Measurements from ENCODE around the gene ABCC2. TPM values are rescaled to one million over a fixed set of nuclear protein-coding genes. Genes with fewer than 3 reads are reported as not detected.
"Not testable (repeated sequence)": the region's sequence is repeated elsewhere in the genome, so short reads cannot be mapped to it uniquely, and the experiment has no call there.

Gene ABCC2
- polyA plus RNA-seq, 1 donor from 2014 or later, result 2.0 TPM

DNA sequence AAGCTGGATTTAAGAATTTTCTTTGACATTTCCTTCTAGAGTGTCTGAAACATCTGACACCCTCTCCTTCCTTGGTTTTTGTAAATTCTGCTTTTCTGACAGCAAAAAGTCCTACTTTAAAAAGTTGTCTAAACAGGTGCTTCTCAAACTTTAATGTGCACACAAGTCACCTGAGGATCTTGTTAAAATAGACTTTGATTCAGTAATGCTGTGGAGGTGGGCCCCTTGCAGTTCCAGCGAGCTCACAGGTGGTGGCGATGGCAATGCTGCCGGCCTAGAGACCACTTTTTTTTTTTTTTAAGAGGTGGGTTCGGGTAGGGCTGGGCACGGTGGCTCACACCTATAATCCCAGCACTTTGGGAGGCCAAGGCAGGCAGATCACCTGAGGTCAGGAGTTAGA, 77.1 kb downstream of the ABCC2 start:
- no peaks in the 10 kb centered on the region for H3K9me2 ChIP-seq (ENCODE audit: insufficient read depth, low read length)
- H3K27ac ChIP-seq (ENCODE audit: low read length), result no peak overlapping the region
- no peaks in the 10 kb centered on the region for H3K27me3 ChIP-seq (ENCODE audit: insufficient read depth, low read depth, low read length)
- TF ChIP-seq, protein P1, sequence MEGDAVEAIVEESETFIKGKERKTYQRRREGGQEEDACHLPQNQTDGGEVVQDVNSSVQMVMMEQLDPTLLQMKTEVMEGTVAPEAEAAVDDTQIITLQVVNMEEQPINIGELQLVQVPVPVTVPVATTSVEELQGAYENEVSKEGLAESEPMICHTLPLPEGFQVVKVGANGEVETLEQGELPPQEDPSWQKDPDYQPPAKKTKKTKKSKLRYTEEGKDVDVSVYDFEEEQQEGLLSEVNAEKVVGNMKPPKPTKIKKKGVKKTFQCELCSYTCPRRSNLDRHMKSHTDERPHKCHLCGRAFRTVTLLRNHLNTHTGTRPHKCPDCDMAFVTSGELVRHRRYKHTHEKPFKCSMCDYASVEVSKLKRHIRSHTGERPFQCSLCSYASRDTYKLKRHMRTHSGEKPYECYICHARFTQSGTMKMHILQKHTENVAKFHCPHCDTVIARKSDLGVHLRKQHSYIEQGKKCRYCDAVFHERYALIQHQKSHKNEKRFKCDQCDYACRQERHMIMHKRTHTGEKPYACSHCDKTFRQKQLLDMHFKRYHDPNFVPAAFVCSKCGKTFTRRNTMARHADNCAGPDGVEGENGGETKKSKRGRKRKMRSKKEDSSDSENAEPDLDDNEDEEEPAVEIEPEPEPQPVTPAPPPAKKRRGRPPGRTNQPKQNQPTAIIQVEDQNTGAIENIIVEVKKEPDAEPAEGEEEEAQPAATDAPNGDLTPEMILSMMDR (IDR thresholded peaks at IDR 0.05; ENCODE audit: poor library complexity, severe bottlenecking), result no peak
- TF ChIP-seq EZH2 (IDR thresholded peaks at IDR 0.05; ENCODE audit: borderline replicate concordance, insufficient read depth, low read length, poor library complexity, severe bottlenecking) (no peak), POLR2AphosphoS5 (IDR thresholded peaks at IDR 0.05) (no peak), MXI1 (conservative IDR thresholded peaks at IDR 0.05; ENCODE audit: poor library complexity, severe bottlenecking) (no peak), EP300 (conservative IDR thresholded peaks at IDR 0.05; ENCODE audit: poor library complexity, severe bottlenecking) (no peak), SMC3 (conservative IDR thresholded peaks at IDR 0.05; ENCODE audit: poor library complexity) (no peak), RAD21 (conservative IDR thresholded peaks at IDR 0.05) (no peak), TAF1 (IDR thresholded peaks at IDR 0.05; ENCODE audit: low read depth) (no peak)
- TF ChIP-seq, protein P2, sequence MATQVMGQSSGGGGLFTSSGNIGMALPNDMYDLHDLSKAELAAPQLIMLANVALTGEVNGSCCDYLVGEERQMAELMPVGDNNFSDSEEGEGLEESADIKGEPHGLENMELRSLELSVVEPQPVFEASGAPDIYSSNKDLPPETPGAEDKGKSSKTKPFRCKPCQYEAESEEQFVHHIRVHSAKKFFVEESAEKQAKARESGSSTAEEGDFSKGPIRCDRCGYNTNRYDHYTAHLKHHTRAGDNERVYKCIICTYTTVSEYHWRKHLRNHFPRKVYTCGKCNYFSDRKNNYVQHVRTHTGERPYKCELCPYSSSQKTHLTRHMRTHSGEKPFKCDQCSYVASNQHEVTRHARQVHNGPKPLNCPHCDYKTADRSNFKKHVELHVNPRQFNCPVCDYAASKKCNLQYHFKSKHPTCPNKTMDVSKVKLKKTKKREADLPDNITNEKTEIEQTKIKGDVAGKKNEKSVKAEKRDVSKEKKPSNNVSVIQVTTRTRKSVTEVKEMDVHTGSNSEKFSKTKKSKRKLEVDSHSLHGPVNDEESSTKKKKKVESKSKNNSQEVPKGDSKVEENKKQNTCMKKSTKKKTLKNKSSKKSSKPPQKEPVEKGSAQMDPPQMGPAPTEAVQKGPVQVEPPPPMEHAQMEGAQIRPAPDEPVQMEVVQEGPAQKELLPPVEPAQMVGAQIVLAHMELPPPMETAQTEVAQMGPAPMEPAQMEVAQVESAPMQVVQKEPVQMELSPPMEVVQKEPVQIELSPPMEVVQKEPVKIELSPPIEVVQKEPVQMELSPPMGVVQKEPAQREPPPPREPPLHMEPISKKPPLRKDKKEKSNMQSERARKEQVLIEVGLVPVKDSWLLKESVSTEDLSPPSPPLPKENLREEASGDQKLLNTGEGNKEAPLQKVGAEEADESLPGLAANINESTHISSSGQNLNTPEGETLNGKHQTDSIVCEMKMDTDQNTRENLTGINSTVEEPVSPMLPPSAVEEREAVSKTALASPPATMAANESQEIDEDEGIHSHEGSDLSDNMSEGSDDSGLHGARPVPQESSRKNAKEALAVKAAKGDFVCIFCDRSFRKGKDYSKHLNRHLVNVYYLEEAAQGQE (IDR thresholded peaks at IDR 0.05; ENCODE audit: borderline replicate concordance), result no peak
- no peak overlapping the region for H3K4me2 ChIP-seq (ENCODE audit: low read length)
- no peaks in the 10 kb centered on the region for H4K20me1 ChIP-seq (ENCODE audit: insufficient read depth)
- H3F3A ChIP-seq (ENCODE audit: insufficient read depth, low read length, poor library complexity, severe bottlenecking), result no peaks in the 10 kb centered on the region
- no peak overlapping the region for H3K9ac ChIP-seq (ENCODE audit: low read length)
- no peaks in the 10 kb centered on the region for H3K9me3 ChIP-seq (ENCODE audit: low read length)
- H2AFZ ChIP-seq (ENCODE audit: low read depth, low read length), result no peak overlapping the region
- no peaks in the 10 kb centered on the region for H3K79me2 ChIP-seq (replicated peaks; ENCODE audit: insufficient read depth, low read length)
- H3K36me3 ChIP-seq (ENCODE audit: insufficient read depth, low read length), result no peaks in the 10 kb centered on the region
- no peak overlapping the region for H3K4me3 ChIP-seq (ENCODE audit: low read length)

DNA sequence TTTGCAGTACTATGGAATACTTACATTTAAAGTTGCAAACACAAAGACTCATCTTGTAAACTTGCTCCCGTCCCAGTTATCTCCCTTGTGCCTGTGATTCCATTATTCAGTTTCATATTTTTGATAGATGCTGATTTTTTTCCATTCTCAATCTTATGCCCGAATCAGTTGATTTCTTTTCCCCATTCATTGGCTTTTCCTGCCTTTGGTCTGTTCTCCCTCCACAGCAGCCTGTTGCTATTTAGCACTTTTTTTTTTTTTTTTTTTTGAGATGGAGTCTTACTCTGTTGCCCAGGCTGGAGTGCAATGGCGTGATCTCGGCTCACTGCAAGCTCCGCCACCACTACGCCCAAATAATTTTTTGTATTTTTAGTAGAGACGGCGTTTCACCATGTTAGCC, 78.0 kb downstream of the ABCC2 start:
- no peaks in the 10 kb centered on the region for H3K36me3 ChIP-seq (ENCODE audit: insufficient read depth, low read length)
- no peak overlapping the region for H3K4me2 ChIP-seq (ENCODE audit: low read length)
- no peaks in the 10 kb centered on the region for H3K27me3 ChIP-seq (ENCODE audit: insufficient read depth, low read depth, low read length)
- TF ChIP-seq EP300 (conservative IDR thresholded peaks at IDR 0.05; ENCODE audit: poor library complexity, severe bottlenecking) (no peak), SMC3 (conservative IDR thresholded peaks at IDR 0.05; ENCODE audit: poor library complexity) (no peak), RAD21 (conservative IDR thresholded peaks at IDR 0.05) (no peak), POLR2AphosphoS5 (IDR thresholded peaks at IDR 0.05) (no peak), TAF1 (IDR thresholded peaks at IDR 0.05; ENCODE audit: low read depth) (no peak), MXI1 (conservative IDR thresholded peaks at IDR 0.05; ENCODE audit: poor library complexity, severe bottlenecking) (no peak), EZH2 (IDR thresholded peaks at IDR 0.05; ENCODE audit: borderline replicate concordance, insufficient read depth, low read length, poor library complexity, severe bottlenecking) (no peak)
- TF ChIP-seq, protein P1 (IDR thresholded peaks at IDR 0.05; ENCODE audit: poor library complexity, severe bottlenecking), result no peak
- TF ChIP-seq, protein P2 (IDR thresholded peaks at IDR 0.05; ENCODE audit: borderline replicate concordance), result no peak
- no peaks in the 10 kb centered on the region for H4K20me1 ChIP-seq (ENCODE audit: insufficient read depth)
- H3K9me3 ChIP-seq (ENCODE audit: low read length), result no peaks in the 10 kb centered on the region
- H3K79me2 ChIP-seq (replicated peaks; ENCODE audit: insufficient read depth, low read length), result no peaks in the 10 kb centered on the region
- no peak overlapping the region for H3K4me3 ChIP-seq (ENCODE audit: low read length)
- no peaks in the 10 kb centered on the region for H3K9me2 ChIP-seq (ENCODE audit: insufficient read depth, low read length)
- H2AFZ ChIP-seq (ENCODE audit: low read depth, low read length), result no peak overlapping the region
- no peak overlapping the region for H3K9ac ChIP-seq (ENCODE audit: low read length)
- no peak overlapping the region for H3K27ac ChIP-seq (ENCODE audit: low read length)
- H3F3A ChIP-seq (ENCODE audit: insufficient read depth, low read length, poor library complexity, severe bottlenecking), result no peaks in the 10 kb centered on the region

DNA sequence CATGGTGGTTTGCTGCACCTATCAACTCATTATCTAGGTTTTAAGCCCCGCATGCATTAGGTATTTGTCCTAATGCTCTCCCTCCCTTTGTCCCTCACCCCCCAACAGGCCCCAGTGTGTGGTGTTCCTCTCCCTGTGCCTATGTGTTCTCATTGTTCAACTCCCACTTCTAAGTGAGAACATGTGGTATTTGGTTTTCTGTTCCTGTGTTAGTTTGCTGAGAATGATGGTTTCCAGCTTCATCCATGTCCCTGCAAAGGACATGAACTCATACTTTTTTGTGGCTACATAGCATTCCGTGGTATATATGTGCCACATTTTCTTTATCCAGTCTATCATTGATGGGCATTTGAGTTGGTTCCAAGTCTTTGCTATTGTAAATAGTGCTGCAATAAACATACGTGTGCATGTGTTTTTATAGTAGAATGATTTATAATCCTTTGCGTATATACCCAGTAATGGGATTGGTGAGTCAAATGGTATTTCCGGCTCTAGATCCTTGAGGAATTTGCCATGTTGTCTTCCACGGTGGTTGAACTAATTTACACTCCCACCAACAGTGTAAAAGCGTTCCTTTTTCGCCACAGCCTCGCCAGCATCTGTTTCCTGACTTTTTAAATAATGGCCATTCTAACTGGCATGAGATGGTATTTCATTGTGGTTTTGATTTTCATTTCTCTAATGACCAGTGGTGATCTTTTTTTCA, 81.2 kb downstream of the ABCC2 start:
- not testable (repeated sequence) for H3K27ac ChIP-seq (ENCODE audit: low read length); H3F3A ChIP-seq (ENCODE audit: insufficient read depth, low read length, poor library complexity, severe bottlenecking); H3K79me2 ChIP-seq (replicated peaks; ENCODE audit: insufficient read depth, low read length); H3K36me3 ChIP-seq (ENCODE audit: insufficient read depth, low read length); H2AFZ ChIP-seq (ENCODE audit: low read depth, low read length); H3K27me3 ChIP-seq (ENCODE audit: insufficient read depth, low read depth, low read length); H4K20me1 ChIP-seq (ENCODE audit: insufficient read depth); H3K9me3 ChIP-seq (ENCODE audit: low read length); H3K4me2 ChIP-seq (ENCODE audit: low read length); H3K4me3 ChIP-seq (ENCODE audit: low read length); H3K9me2 ChIP-seq (ENCODE audit: insufficient read depth, low read length); H3K9ac ChIP-seq (ENCODE audit: low read length)
